A549 (cell line): Measurements from ENCODE around the gene DENND4B.

Source experiments
- CBX2 ChIP-seq: fragments of 200-600 bp; sonication (generic); IDR thresholded peaks from 2 replicates; pipeline ENCODE4 v1.6.1; 2016; ENCODE audit warnings: low read depth, mild to moderate bottlenecking, borderline replicate concordance
- CTCF ChIP-seq: fragments of >200 bp; sonication (Bioruptor Twin); formaldehyde crosslinking; IDR thresholded peaks from 3 replicates; pipeline ENCODE4 v1.5.1; 2016
- E2F6 ChIP-seq: IDR thresholded peaks from 2 replicates; pipeline ENCODE4 v1.6.1; 2012; ENCODE audit warnings: low read depth, borderline replicate concordance
- JUNB ChIP-seq: fragments of >200 bp; sonication (Bioruptor Twin); formaldehyde crosslinking; IDR thresholded peaks from 2 replicates; pipeline ENCODE4 v1.6.1; 2016
- MAZ ChIP-seq: fragments of 150-350 bp; IDR thresholded peaks from 2 replicates; pipeline ENCODE4 v1.6.1; 2014; ENCODE audit warnings: antibody characterized with exemption, low read depth, low read length, borderline replicate concordance
- MYC ChIP-seq: IDR thresholded peaks from 2 replicates; pipeline ENCODE4 v1.6.1; 2012; ENCODE audit warnings: mild to moderate bottlenecking, inconsistent platforms, low read length, improper control_type of control experiment, borderline replicate concordance
- POLR2A ChIP-seq: IDR thresholded peaks from 2 replicates; pipeline ENCODE4 v1.6.1; 2012; ENCODE audit warnings: mild to moderate bottlenecking, low read length
- RCOR1 ChIP-seq: fragments of 150-350 bp; IDR thresholded peaks from 2 replicates; pipeline ENCODE4 v1.6.1; 2014; ENCODE audit warnings: antibody characterized with exemption, low read length, low read depth

- TF ChIP-seq MAZ (no peak), CTCF (no peak), JUNB (no peak), MYC (no peak), E2F6 (no peak), POLR2A (no peak), CBX2 (no peak), RCOR1 (no peak)
Observed at GRCh38 chr1:153908071-153908470, 38.4 kb downstream of the DENND4B start.
